Astrocyte of the spinal cord (primary cell): ENCODE data around the gene MAP3K4.

ENCODE experiments used
- DNase-seq: peaks from one replicate; pipeline ENCODE4 v3.0.0; 2011; ENCODE audit warnings: low read depth, low spot score
- H3K4me3 ChIP-seq: 2 replicates; pipeline ENCODE4 v1.5.1; 2011; ENCODE audit warnings: low read depth, mild to moderate bottlenecking, low read length, moderate library complexity
- in situ Hi-C: cut with HindIII; loops from 2 replicates; pipeline ENCODE4 v1.10.0; 2017; ENCODE audit warnings: low sequenced_read_pairs
- TF ChIP-seq, protein P1 (sequence below): IDR thresholded peaks from 2 replicates; pipeline ENCODE4 v1.5.1; 2012; ENCODE audit warnings: low read depth, mild to moderate bottlenecking, low read length, inconsistent platforms

MAP3K4 gene

DNA sequence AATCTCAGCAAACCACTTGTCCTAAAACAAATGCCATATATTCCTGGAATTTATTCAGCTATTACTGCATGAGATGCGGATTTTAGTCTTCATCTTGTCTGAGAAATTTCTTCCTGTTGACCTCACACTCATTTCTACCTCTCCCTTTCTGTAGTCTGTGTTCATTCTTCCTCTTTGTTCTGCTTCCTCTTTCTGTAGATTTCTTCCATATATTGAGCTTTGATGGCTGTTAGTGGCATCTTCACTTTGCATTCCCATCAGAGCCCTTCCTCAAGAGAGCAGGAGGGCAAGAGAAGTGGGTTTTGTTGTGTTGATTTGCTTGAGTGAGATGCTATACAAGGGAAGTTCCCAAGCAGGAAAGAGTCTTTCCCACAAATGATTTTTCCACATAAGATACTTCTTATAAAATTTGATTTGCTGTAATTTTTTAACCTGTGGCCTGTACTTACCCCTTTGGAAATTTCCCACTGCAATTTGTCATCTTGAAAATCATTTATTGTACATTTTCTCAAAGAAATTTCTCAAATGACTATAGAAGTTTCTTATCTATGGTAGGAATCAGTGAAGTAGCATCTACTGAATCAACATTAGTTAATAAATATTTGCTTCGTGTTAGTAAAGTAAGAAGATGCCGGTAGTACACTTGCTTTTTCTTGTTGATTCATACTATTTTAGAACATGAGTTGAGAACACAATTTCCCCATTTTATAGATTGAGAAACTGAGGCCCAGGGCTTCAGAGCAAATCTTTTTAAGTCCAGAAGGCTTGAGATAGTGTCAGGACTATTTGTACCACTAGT lies 43.8 kb downstream of the MAP3K4 start:
- no peak for DNase-seq
- in situ Hi-C loops, result no loop called here
- TF ChIP-seq, protein P1, sequence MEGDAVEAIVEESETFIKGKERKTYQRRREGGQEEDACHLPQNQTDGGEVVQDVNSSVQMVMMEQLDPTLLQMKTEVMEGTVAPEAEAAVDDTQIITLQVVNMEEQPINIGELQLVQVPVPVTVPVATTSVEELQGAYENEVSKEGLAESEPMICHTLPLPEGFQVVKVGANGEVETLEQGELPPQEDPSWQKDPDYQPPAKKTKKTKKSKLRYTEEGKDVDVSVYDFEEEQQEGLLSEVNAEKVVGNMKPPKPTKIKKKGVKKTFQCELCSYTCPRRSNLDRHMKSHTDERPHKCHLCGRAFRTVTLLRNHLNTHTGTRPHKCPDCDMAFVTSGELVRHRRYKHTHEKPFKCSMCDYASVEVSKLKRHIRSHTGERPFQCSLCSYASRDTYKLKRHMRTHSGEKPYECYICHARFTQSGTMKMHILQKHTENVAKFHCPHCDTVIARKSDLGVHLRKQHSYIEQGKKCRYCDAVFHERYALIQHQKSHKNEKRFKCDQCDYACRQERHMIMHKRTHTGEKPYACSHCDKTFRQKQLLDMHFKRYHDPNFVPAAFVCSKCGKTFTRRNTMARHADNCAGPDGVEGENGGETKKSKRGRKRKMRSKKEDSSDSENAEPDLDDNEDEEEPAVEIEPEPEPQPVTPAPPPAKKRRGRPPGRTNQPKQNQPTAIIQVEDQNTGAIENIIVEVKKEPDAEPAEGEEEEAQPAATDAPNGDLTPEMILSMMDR, result no peak
- H3K4me3 ChIP-seq, result no peak overlapping the region

DNA sequence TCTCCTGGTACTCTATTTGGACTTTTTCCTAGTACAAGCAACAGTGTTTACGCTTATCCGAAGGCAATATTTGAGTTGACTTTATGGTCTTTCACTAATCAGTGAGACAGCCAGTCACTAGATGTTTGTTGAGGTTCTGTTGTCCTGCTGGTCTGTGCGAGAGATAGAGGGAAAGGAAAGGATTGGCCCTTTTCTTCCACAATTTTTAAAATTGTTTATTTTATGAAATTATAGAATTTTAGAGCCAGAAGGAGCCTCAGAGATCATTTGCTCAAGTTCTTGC lies 44.4 kb downstream of the MAP3K4 start:
- H3K4me3 ChIP-seq, result no peak overlapping the region
- no peak for DNase-seq
- TF ChIP-seq, protein P1, result no peak
- in situ Hi-C loops, result no loop called here

DNA sequence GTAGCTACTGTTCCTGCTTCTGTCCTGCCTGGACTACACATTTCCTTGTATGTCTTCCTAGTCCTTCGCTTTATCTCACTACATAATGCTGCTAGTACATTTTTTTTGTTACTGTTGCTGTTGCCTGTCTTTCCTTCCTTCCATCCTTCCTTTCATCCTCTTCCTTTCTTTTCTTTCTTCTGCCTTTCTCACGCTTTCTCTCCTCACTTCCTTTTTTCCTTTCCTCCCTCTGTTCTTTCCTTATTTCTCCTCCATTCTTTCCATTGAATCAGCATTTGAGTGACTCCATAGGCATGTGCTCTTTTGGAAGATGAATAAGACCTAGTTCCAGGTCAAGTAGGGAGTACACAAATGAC lies 46.3 kb downstream of the MAP3K4 start:
- no peak for DNase-seq
- TF ChIP-seq, protein P1, result no peak
- in situ Hi-C loops, result no loop called here

DNA sequence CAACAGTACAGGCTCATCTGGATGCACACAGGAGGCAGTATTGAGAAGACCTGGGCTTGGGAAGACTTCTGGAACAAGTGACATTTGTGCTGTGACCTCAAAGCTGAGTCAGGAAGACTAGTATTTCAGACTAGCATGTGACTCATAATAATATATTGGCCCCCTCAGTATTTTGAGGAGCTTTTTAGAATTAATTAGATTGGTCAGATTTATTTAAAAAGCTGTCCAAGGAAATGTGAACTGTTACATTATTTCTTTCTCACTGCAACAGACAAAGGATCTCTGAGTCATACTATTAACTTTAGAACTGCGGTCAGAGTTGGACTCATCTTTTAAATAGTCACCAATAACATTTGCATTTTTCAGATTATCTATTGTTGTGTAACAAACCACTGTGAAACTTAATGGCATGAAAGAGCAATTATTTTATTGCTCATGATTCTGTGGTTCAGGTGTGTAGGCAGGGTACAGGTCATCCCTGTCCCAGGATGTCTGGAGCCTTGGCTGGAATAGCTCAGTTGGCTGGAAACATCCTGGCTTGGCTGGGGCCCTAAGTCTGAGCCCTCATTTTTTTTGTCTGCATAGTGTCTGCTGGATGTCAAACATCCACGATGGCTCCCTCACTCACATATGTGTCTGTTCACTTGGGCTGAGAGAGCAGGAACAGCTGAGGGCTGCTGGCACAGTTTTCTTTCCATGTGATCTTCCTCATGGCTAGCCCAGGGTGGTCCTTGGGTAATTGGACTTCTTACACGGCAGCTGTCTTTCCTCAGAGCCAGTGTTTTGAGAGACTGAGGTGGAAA lies 46.9 kb downstream of the MAP3K4 start:
- TF ChIP-seq, protein P1, result peak; percentile 41
- peak; percentile 97 for DNase-seq
- in situ Hi-C loops, result no loop called here
- H3K4me3 ChIP-seq, result no peak overlapping the region

More for the DNA sequence above, 46.3 kb downstream of the MAP3K4 start:
- no peak overlapping the region for H3K4me3 ChIP-seq

DNA sequence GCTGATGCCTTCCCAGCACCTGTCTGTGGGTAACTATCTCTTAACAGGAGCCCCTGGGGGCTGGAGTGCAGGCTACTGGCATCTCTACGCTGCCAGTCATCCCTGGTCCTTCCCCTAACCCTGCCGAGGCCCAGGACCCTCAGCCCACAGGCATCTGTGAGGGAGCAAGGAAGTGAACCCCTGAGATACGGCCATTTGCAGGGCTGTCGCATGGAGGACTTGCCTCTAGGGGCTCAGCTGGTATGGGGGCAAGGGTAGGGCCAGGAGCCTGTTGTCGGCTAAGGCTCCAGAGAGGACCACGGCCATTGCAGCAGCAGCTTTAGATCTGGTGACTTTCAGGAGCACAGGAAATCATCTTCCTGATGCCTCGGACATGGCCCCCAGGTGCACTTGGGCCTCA lies 49.7 kb downstream of the MAP3K4 start:
- in situ Hi-C loops, result no loop called here
- TF ChIP-seq, protein P1, result no peak
- DNase-seq, result no peak
- no peak overlapping the region for H3K4me3 ChIP-seq

DNA sequence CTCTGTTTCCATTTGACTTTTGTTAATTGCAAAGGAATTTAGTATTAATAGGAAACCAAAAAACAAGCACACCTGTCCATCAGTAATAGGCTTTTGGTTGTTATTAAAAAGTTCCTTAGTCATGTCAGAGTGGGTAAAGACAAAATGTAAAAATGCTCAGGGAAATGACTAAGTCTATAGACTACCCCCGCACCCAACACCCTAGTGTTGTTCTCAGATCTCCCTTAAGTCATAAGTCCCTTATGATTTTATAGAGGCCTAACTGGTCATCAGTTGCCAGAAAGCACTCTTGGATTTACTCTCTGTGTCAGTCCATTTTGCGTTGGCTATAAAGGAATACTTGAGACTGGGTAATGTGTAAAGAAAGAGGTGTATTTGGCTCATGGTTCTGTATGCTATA lies 52.8 kb downstream of the MAP3K4 start:
- in situ Hi-C loops, result no loop called here
- H3K4me3 ChIP-seq, result no peak overlapping the region
- TF ChIP-seq, protein P1, result no peak
- DNase-seq, result no peak
